ENCODE data around the gene PCDH12.

DNA sequence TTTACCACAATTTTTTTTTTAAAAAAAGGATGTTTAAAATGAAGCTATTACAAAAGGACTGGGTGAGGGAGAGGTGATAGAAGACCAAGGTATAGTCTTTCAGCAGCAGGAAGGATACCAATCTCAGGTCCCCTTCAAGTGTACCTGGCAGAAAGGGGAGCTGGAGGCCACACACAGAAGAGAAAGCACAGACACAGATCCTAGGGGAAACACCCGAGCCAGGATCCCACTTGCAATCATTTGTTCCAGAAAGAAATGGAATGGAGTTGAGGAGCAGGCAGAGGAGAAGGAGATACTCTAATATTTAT, 49.2 kb upstream of the PCDH12 start:
- no peak for TF ChIP-seq TAF1 (IDR thresholded peaks at IDR 0.05; ENCODE audit: borderline replicate concordance, low read depth, low read length)
- no peak for TF ChIP-seq POLR2A (IDR thresholded peaks at IDR 0.05; ENCODE audit: low read depth, low read length)

Data from GM12892 (cell line).